NCI-H1105 (cell line): Measurements from ENCODE around the gene ATP2C2.
"Not testable (repeated sequence)": the region's sequence is repeated elsewhere in the genome, so short reads cannot be mapped to it uniquely, and the experiment has no call there.

Source experiments
- DNase-seq: peaks from one replicate; lab custom pipeline; 2025; lab: John Stamatoyannopoulos, UW

Gene ATP2C2

GRCh38 chr16:84451010-84451676 is 82.8 kb downstream of the ATP2C2 start:
- not testable (repeated sequence) for DNase-seq

- no peak for DNase-seq
These were observed 83.4 kb downstream of the ATP2C2 start for GRCh38 chr16:84451781-84452180.

GRCh38 chr16:84453061-84453752 is 84.9 kb downstream of the ATP2C2 start:
- DNase-seq, result no peak

- no peak for DNase-seq
These were observed 86.3 kb downstream of the ATP2C2 start for GRCh38 chr16:84454611-84455010.

- no peak for DNase-seq
These were observed 86.7 kb downstream of the ATP2C2 start for GRCh38 chr16:84455031-84455430.

- DNase-seq, result no peak
These were observed 90.5 kb downstream of the ATP2C2 start for GRCh38 chr16:84458606-84459532.

- no peak for DNase-seq
These were observed 91.2 kb downstream of the ATP2C2 start for GRCh38 chr16:84459533-84459894.

- no peak for DNase-seq
These were observed 91.6 kb downstream of the ATP2C2 start for GRCh38 chr16:84459941-84460405.

GRCh38 chr16:84460406-84461028 is 92.2 kb downstream of the ATP2C2 start:
- no peak for DNase-seq

GRCh38 chr16:84461029-84461412 is 92.7 kb downstream of the ATP2C2 start:
- DNase-seq, result no peak

- DNase-seq, result no peak
These were observed 93.3 kb downstream of the ATP2C2 start for GRCh38 chr16:84461413-84462295.

GRCh38 chr16:84462296-84463210 is 94.2 kb downstream of the ATP2C2 start:
- DNase-seq, result no peak

GRCh38 chr16:84463221-84463620 is 94.9 kb downstream of the ATP2C2 start:
- DNase-seq, result no peak

- no peak for DNase-seq
These were observed 95.8 kb downstream of the ATP2C2 start for GRCh38 chr16:84464116-84464515.

GRCh38 chr16:84465154-84465553 is 96.8 kb downstream of the ATP2C2 start:
- no peak for DNase-seq

- no peak for DNase-seq
These were observed 98.4 kb downstream of the ATP2C2 start for GRCh38 chr16:84466692-84467091.

GRCh38 chr16:84467256-84467655 is 98.9 kb downstream of the ATP2C2 start:
- DNase-seq, result no peak

- no peak for DNase-seq
These were observed 99.4 kb downstream of the ATP2C2 start for GRCh38 chr16:84467709-84468108.

- no peak for DNase-seq
These were observed 103.0 kb downstream of the ATP2C2 start for GRCh38 chr16:84471316-84471715.

GRCh38 chr16:84471966-84472365 is 103.6 kb downstream of the ATP2C2 start:
- DNase-seq, result no peak
